GM12878 (cell line): Measurements from ENCODE around the gene PTPRD. TPM values are rescaled to one million over a fixed set of nuclear protein-coding genes. Genes with fewer than 3 reads are reported as not detected.

ENCODE experiments used
- ATAC-seq: fragments of 200-7000 bp; cut with Tn5 transposase; 3 replicates; pipeline ENCODE4 v1.9.1; 2020; ENCODE audit warnings: mild to moderate bottlenecking, moderate library complexity
- BruUV-seq: library from RNA; stranded (reverse); fragments of 400-500 nt; replicated peaks from 2 replicates; lab custom pipeline; 2021; lab: Mats Ljungman, UMichigan
- CTCF ChIA-PET: fragments of 300-600 bp; sonication (Branson Sonifier 250); formaldehyde crosslinking; extraction: SDS; loops from one replicate; lab custom pipeline; 2021; ENCODE audit warnings: inconsistent platforms; lab: Yijun Ruan, JAX
- POLR2A ChIA-PET: fragments of 350-600 bp; formaldehyde crosslinking; extraction: SDS; loops from one replicate; lab custom pipeline; 2021; ENCODE audit warnings: inconsistent platforms; lab: Charles Lee
- RAD21 ChIA-PET: fragments of 300-600 bp; sonication (Branson Sonifier 250); formaldehyde crosslinking; loops from one replicate; lab custom pipeline; 2023; ENCODE audit warnings: antibody characterized with exemption; ENCODE audit not compliant: unreplicated experiment; lab: Charles Lee
- SMC1A ChIA-PET: fragments of 300-600 bp; sonication (Branson Sonifier 250); formaldehyde crosslinking; loops from one replicate; lab custom pipeline; 2023; ENCODE audit not compliant: unreplicated experiment, uncharacterized antibody; lab: Charles Lee
- DNase-seq: peaks from one replicate; pipeline ENCODE4 v3.0.0-alpha.2; 2011; ENCODE audit warnings: low read depth, low spot score
- FAIRE-seq: peaks from 3 replicates; lab custom pipeline; 2011; peaks lifted over from hg19 to GRCh38; lab: Jason Lieb, UNC
- H2AFZ ChIP-seq: 2 replicates; pipeline ENCODE4 v1.6.0; 2011; ENCODE audit warnings: low read depth, low read length, control low read depth; ENCODE audit not compliant: control insufficient read depth
- H3K27ac ChIP-seq: 2 replicates; pipeline ENCODE4 v1.5.1; 2011; ENCODE audit warnings: control low read depth; ENCODE audit not compliant: control insufficient read depth, insufficient read depth
- H3K27me3 ChIP-seq, 2 experiments: replicated peaks in 1 of 2; 2 replicates each; pipeline versions ENCODE4 v1.6.0 to v1.6.1; 2011; ENCODE audit warnings: low read length in 1 of 2; ENCODE audit not compliant: control insufficient read depth in 2 of 2, insufficient read depth in 2 of 2
- H3K36me3 ChIP-seq, 2 experiments: 2 replicates each; pipeline ENCODE4 v1.5.1; 2011; ENCODE audit warnings: low read length in 1 of 2; ENCODE audit not compliant: control insufficient read depth in 2 of 2, insufficient read depth in 2 of 2
- H3K4me1 ChIP-seq: 2 replicates; pipeline ENCODE4 v1.6.1; 2011; ENCODE audit warnings: mild to moderate bottlenecking, low read length, moderate library complexity, mixed read lengths; ENCODE audit not compliant: control insufficient read depth, insufficient read depth
- H3K4me2 ChIP-seq: 2 replicates; pipeline ENCODE4 v1.6.0; 2011; ENCODE audit warnings: control low read depth; ENCODE audit not compliant: control insufficient read depth, insufficient read depth
- H3K4me3 ChIP-seq: fragments of 200-600 bp; sonication (generic); 2 replicates; pipeline ENCODE4 v1.5.1; 2016
- H3K79me2 ChIP-seq: 2 replicates; pipeline ENCODE4 v1.6.0; 2011; ENCODE audit warnings: low read length; ENCODE audit not compliant: control insufficient read depth, insufficient read depth
- H3K9ac ChIP-seq: 2 replicates; pipeline ENCODE4 v1.8.0; 2011; ENCODE audit warnings: low read length, control low read depth, mixed read lengths; ENCODE audit not compliant: control insufficient read depth, insufficient read depth
- H3K9me3 ChIP-seq: replicated peaks from 3 replicates; pipeline ENCODE4 v1.5.1; 2011; ENCODE audit warnings: mild to moderate bottlenecking, low read length; ENCODE audit not compliant: control insufficient read depth, insufficient read depth
- H4K20me1 ChIP-seq: 2 replicates; pipeline ENCODE4 v1.6.0; 2011; ENCODE audit not compliant: control insufficient read depth, insufficient read depth
- EED ChIP-seq: sonication (generic); IDR thresholded peaks from 2 replicates; pipeline ENCODE4 v1.6.1; 2016; ENCODE audit warnings: antibody characterized with exemption, low read depth
- ESRRA ChIP-seq: IDR thresholded peaks from 2 replicates; pipeline ENCODE4 v1.6.1; 2012; ENCODE audit warnings: mild to moderate bottlenecking, low read length, improper control_type of control experiment
- EZH2 ChIP-seq: IDR thresholded peaks from 2 replicates; pipeline ENCODE4 v1.6.1; 2012; ENCODE audit warnings: low read depth, mild to moderate bottlenecking, control low read depth, inconsistent platforms, low read length, borderline replicate concordance; ENCODE audit not compliant: control insufficient read depth
- FOXK2 ChIP-seq: fragments of 450-650 bp; IDR thresholded peaks from 2 replicates; pipeline ENCODE4 v1.6.1; 2017; ENCODE audit warnings: mild to moderate bottlenecking, moderate library complexity
- LARP7 ChIP-seq: fragments of 450-650 bp; IDR thresholded peaks from 2 replicates; pipeline ENCODE4 v1.6.1; 2017; ENCODE audit warnings: mild to moderate bottlenecking
- MAX ChIP-seq: IDR thresholded peaks from 2 replicates; pipeline ENCODE4 v1.6.1; 2012; ENCODE audit warnings: low read depth, low read length, improper control_type of control experiment
- MYB ChIP-seq: fragments of 150-350 bp; IDR thresholded peaks from 2 replicates; pipeline ENCODE4 v1.6.1; 2014; ENCODE audit warnings: mild to moderate bottlenecking, low read depth, low read length, borderline replicate concordance
- NFYA ChIP-seq: IDR thresholded peaks from 2 replicates; pipeline ENCODE4 v1.6.1; 2011; ENCODE audit warnings: low read depth, mild to moderate bottlenecking, low read length, improper control_type of control experiment, borderline replicate concordance
- POU2F2 ChIP-seq: IDR thresholded peaks from 3 replicates; pipeline ENCODE4 v1.6.1; 2011; ENCODE audit warnings: low read depth, mild to moderate bottlenecking, low read length, borderline replicate concordance
- RAD21 ChIP-seq: IDR thresholded peaks from 2 replicates; pipeline ENCODE4 v1.6.1; 2011; ENCODE audit warnings: mild to moderate bottlenecking, low read depth, low read length, moderate library complexity; ENCODE audit not compliant: insufficient read depth
- RELB ChIP-seq: fragments of 450-650 bp; IDR thresholded peaks from 2 replicates; pipeline ENCODE4 v1.6.1; 2017; ENCODE audit warnings: low read depth, mild to moderate bottlenecking, moderate library complexity
- SMARCA5 ChIP-seq: fragments of 450-650 bp; IDR thresholded peaks from 2 replicates; pipeline ENCODE4 v1.6.1; 2017; ENCODE audit warnings: mild to moderate bottlenecking
- SP1 ChIP-seq: IDR thresholded peaks from one replicate; pipeline ENCODE4 v1.6.1; 2011; ENCODE audit warnings: low read depth, low read length
- SUZ12 ChIP-seq: fragments of 200-600 bp; sonication (generic); IDR thresholded peaks from one replicate; pipeline ENCODE4 v1.6.1; 2018; ENCODE audit warnings: antibody characterized with exemption, mild to moderate bottlenecking; ENCODE audit not compliant: unreplicated experiment
- YY1 ChIP-seq: IDR thresholded peaks from 2 replicates; pipeline ENCODE4 v1.6.1; 2011; ENCODE audit warnings: low read depth, mild to moderate bottlenecking, low read length
- WGBS: methylation state at CpG from one replicate; pipeline ENCODE4 v1.1.6; 2016; ENCODE audit warnings: low lambda C conversion rate; ENCODE audit not compliant: insufficient replicate concordance, insufficient coverage; ENCODE audit errors: missing lambda C conversion rate; 5-methylcytosine and 5-hydroxymethylcytosine counted together
- in situ Hi-C: fragments of 300-500 bp; cut with MboI; formaldehyde crosslinking; loops from 9 replicates; pipeline ENCODE4 v1.14.3; 2018; ENCODE audit warnings: mixed read lengths
- intact Hi-C: fragments of 100-400 bp; cut with micrococcal nuclease; formaldehyde crosslinking; loops from one replicate; pipeline ENCODE4 v1.14.2; 2022; ENCODE audit not compliant: unreplicated experiment
- polyA plus RNA-seq, 11 experiments: library from polyadenylated mRNA; depleted of rRNA in 4 of 11; unstranded in 6 of 11; stranded (reverse) in 5 of 11; fragments of >200 nt; fragmentation: Nextera tagmentation in 4 of 11; fragmentation: Illumina TruSeq in 1 of 11; extraction: Ambion mirVana in 4 of 11; extraction: Trizol in 1 of 11; gene quantifications; 1 replicate in 1 of 11; 2 replicates in 10 of 11; pipeline versions ENCODE4 v1.2.1 to v1.2.3, GENCODE V29; 2011 to 2016; ENCODE audit warnings: inconsistent platforms in 2 of 11, missing spikeins in 2 of 11, low read depth in 1 of 11
- total RNA-seq, 4 experiments: library from RNA; depleted of rRNA in 3 of 4; stranded (reverse); fragments of >200 nt in 3 of 4; fragmentation: Illumina TruSeq in 1 of 4; extraction: Trizol in 1 of 4; gene quantifications; 2 replicates each; pipeline versions ENCODE4 v1.2.1 to v1.2.3, GENCODE V29; 2013 to 2021
- TF ChIP-seq, protein P1 (sequence below): fragments of 450-650 bp; IDR thresholded peaks from 2 replicates; pipeline ENCODE4 v1.6.1; 2017; ENCODE audit warnings: mild to moderate bottlenecking, moderate library complexity
- TF ChIP-seq, protein P2 (sequence below): fragments of 450-650 bp; IDR thresholded peaks from 2 replicates; pipeline ENCODE4 v1.6.1; 2016; ENCODE audit warnings: mild to moderate bottlenecking

Gene PTPRD
- total and polyA plus RNA-seq, 10 of the 15 experiments (the other 5 are each of a cell fraction or from before 2014, with no cell fraction given): under 0.01 to 0.05 (median 0.01) TPM; not detected in 7

GRCh38 chr9:10534850-10535249 lies 78.0 kb downstream of the PTPRD start:
- no peak overlapping the region for H3K27ac ChIP-seq
- H3K9ac ChIP-seq: no peak overlapping the region
- no peak for FAIRE-seq
- intact Hi-C loops: no loop called here
- 0% methylated on average over 1 of the region's 1 CpG for WGBS
- H3K36me3 ChIP-seq: no peaks in the 10 kb centered on the region
- ATAC-seq: no peak
- no peak overlapping the region for H3K4me3 ChIP-seq
- ChIA-PET SMC1A (no interaction called here), RAD21 (no interaction called here), POLR2A (no interaction called here), CTCF (interaction anchor here (1.8 kb wide), 1 partner anchor 9 kb away, joined by 5 read pairs; no protein-coding TSS in a partner anchor)
- H4K20me1 ChIP-seq: no peaks in the 10 kb centered on the region
- no peaks in the 10 kb centered on the region for H3K9me3 ChIP-seq
- DNase-seq: no peak
- H3K79me2 ChIP-seq: no peaks in the 10 kb centered on the region
- no TSS peak for BruUV-seq
- no peaks in the 10 kb centered on the region for H3K27me3 ChIP-seq
- no peaks in the 10 kb centered on the region for H3K4me1 ChIP-seq
- no peak overlapping the region for H3K4me2 ChIP-seq
- H2AFZ ChIP-seq: no peak overlapping the region
- in situ Hi-C loops: no loop called here
- TF ChIP-seq FOXK2: no peak
- TF ChIP-seq, protein P1, sequence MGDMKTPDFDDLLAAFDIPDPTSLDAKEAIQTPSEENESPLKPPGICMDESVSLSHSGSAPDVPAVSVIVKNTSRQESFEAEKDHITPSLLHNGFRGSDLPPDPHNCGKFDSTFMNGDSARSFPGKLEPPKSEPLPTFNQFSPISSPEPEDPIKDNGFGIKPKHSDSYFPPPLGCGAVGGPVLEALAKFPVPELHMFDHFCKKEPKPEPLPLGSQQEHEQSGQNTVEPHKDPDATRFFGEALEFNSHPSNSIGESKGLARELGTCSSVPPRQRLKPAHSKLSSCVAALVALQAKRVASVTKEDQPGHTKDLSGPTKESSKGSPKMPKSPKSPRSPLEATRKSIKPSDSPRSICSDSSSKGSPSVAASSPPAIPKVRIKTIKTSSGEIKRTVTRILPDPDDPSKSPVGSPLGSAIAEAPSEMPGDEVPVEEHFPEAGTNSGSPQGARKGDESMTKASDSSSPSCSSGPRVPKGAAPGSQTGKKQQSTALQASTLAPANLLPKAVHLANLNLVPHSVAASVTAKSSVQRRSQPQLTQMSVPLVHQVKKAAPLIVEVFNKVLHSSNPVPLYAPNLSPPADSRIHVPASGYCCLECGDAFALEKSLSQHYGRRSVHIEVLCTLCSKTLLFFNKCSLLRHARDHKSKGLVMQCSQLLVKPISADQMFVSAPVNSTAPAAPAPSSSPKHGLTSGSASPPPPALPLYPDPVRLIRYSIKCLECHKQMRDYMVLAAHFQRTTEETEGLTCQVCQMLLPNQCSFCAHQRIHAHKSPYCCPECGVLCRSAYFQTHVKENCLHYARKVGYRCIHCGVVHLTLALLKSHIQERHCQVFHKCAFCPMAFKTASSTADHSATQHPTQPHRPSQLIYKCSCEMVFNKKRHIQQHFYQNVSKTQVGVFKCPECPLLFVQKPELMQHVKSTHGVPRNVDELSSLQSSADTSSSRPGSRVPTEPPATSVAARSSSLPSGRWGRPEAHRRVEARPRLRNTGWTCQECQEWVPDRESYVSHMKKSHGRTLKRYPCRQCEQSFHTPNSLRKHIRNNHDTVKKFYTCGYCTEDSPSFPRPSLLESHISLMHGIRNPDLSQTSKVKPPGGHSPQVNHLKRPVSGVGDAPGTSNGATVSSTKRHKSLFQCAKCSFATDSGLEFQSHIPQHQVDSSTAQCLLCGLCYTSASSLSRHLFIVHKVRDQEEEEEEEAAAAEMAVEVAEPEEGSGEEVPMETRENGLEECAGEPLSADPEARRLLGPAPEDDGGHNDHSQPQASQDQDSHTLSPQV: no peak
- TF ChIP-seq NFYA: no peak
- no peak for TF ChIP-seq RAD21
- TF ChIP-seq EZH2: no peak
- TF ChIP-seq YY1: no peak
- no peak for TF ChIP-seq POU2F2
- no peak for TF ChIP-seq SUZ12
- TF ChIP-seq MAX: no peak
- TF ChIP-seq EED: no peak
- no peak for TF ChIP-seq SP1
- TF ChIP-seq RELB: no peak
- TF ChIP-seq LARP7: no peak
- no peak for TF ChIP-seq SMARCA5
- no peak for TF ChIP-seq MYB
- TF ChIP-seq, protein P2, sequence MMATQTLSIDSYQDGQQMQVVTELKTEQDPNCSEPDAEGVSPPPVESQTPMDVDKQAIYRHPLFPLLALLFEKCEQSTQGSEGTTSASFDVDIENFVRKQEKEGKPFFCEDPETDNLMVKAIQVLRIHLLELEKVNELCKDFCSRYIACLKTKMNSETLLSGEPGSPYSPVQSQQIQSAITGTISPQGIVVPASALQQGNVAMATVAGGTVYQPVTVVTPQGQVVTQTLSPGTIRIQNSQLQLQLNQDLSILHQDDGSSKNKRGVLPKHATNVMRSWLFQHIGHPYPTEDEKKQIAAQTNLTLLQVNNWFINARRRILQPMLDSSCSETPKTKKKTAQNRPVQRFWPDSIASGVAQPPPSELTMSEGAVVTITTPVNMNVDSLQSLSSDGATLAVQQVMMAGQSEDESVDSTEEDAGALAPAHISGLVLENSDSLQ: no peak
- TF ChIP-seq ESRRA: no peak
